Measurements from ENCODE around the gene MAT2A.
A peak's percentile ranks its signal among the peaks of the same experiment; 100 is the strongest.

The MAT2A gene

GRCh38 chr2:85557130-85557529 lies 18.2 kb downstream of the MAT2A start:
- TF ChIP-seq ZFX (IDR thresholded peaks at IDR 0.05) (no peak), CTCF (conservative IDR thresholded peaks at IDR 0.05) (no peak)

DNA sequence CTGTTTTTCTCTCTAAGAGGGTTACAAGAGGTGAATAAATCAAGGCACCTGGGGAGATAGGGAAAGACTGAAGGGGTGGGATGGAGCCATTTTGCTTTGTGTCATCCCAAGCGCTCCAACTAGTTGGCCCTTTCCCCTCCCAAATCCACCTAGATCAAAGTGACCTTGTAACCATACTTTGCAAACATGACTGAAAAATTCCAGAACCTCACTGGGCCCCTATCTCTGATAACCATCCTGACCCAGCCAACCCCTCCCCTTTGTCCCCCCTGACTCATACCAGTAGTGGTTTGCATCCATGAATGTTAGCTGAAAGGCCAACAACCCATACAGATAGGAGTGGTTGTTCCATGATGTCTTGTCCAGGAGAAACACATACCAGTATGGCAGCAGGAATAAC lies 19.2 kb downstream of the MAT2A start:
- no peak overlapping the region for H3K27ac ChIP-seq
- TF ChIP-seq ZFX (IDR thresholded peaks at IDR 0.05) (no peak), CTCF (conservative IDR thresholded peaks at IDR 0.05) (no peak)

More at GRCh38 chr2:85557130-85557529, 18.2 kb downstream of the MAT2A start:
- H3K27ac ChIP-seq: no peak overlapping the region

DNA sequence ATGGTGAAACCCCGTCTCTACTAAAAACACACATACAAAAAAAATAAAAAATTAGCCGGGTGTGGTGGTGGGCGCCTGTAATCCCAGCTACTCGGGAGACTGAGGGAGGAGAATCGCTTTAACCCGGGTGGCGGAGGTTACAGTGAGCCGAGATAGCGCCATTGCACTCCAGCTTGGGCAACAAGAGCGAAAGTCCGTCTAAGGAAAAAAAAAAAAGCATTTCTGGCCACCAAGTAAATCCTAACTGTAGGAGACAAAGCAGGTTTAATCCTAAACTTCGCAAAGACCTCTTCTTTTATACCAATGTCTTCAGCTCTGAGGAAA lies 21.4 kb downstream of the MAT2A start:
- H3K27ac ChIP-seq: peak overlapping the region; percentile 84

- TF ChIP-seq ZFX (IDR thresholded peaks at IDR 0.05) (no peak), CTCF (conservative IDR thresholded peaks at IDR 0.05) (no peak)
- H3K27ac ChIP-seq: peak overlapping the region; percentile 84
Measured at GRCh38 chr2:85560812-85561279, 21.9 kb downstream of the MAT2A start.

DNA sequence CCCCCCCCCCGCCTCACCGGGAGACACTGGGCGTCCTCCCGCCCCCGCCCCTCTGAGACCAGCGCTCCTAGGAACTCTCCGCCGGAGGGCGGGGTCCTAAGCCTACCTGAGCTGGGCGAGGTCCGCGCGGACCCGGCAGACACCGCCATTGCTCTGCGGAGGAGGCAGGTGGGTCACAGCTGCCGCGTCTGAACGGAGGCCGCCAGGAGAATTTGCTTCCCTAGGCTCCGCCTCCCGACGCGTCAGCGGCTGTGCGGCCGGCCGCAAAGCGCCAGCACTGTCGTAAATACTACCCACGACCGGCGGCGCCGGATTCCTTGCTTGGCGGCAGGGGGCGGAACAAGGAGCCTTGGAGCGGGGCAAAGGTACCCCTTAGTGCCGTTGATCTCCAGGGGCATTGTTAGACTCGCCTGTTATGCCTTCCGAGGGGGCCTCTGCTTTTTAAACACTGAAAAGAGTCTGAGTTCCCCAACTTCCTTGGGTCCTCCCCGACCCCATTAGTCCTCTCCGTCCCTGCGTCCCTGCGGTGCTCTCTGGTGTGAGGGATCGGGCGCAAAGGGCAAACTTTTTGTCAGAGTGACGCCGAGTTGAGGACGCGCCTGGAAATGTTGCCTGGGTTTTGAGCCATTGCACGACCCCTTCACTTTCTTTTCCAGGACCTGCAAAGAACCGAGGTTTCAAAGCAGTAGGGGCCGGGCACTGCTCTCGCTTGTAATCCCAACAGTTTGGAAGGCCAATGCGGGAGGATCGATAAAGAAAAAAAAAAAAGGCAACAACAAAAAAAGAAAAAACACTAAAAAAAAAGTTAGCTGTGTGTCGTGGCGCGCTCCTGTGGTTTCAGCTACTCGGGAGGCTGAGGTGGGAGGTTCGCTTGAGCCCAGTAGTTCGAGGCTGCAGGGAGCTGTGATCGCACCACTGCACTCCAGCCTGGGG lies 22.6 kb downstream of the MAT2A start, which contains the start of gene GGCX:
GGCX (minus strand) TSS at position 214 of the 933 bp plus-strand sequence; CDS start at position 149, 65 bp downstream.
- TF ChIP-seq CTCF (conservative IDR thresholded peaks at IDR 0.05) (no peak), ZFX (IDR thresholded peaks at IDR 0.05) (peak; percentile 17; the same call in 1 of the 2 replicates)
- peak within 1 kb of the TSS; percentile 84 for H3K27ac ChIP-seq

DNA sequence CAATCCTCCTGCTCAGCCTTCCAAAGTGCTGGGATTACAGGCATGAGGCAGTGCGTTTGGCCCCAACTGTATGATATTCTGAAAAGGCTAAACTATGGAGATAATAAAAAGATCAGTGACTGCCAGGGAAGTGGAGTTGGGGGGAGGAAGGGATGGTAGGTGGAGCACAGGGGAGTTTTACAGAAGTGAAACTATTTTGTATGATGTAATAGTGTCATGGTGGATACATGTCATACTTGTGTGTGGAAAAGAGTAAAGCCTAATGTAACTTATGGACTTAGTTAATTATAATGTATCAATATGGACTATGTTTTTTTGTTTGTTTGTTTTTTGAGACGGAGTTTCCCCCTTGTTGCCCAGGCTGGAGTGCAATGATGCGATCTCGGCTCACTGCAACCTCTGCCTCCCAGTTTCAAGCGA lies 25.2 kb downstream of the MAT2A start:
- H3K27ac ChIP-seq: no peak overlapping the region
- TF ChIP-seq CTCF (conservative IDR thresholded peaks at IDR 0.05) (no peak), ZFX (IDR thresholded peaks at IDR 0.05) (no peak)

GRCh38 chr2:85566265-85566664 lies 27.3 kb downstream of the MAT2A start:
- no peak overlapping the region for H3K27ac ChIP-seq
- no peak for TF ChIP-seq ZFX (IDR thresholded peaks at IDR 0.05)
- no peak for TF ChIP-seq CTCF (conservative IDR thresholded peaks at IDR 0.05)

All from C4-2B (cell line).